H9 (cell line): ENCODE data around the gene RABGAP1L. TPM values are rescaled to one million over a fixed set of nuclear protein-coding genes. Genes with fewer than 3 reads are reported as not detected.

Experiments used
- DNase-seq: peaks from one replicate; pipeline ENCODE4 v3.0.0-alpha.2; 2017
- H2AFZ ChIP-seq: one replicate; pipeline ENCODE4 v1.6.1; 2013; ENCODE audit warnings: mild to moderate bottlenecking, low read length, control low read depth, moderate library complexity
- H2AK5ac ChIP-seq: 2 replicates; pipeline ENCODE4 v1.6.1; 2013; ENCODE audit warnings: low read length, control low read depth, mixed read lengths; ENCODE audit not compliant: insufficient read length
- H2BK120ac ChIP-seq: one replicate; pipeline ENCODE4 v1.6.1; 2013; ENCODE audit warnings: low read depth, mild to moderate bottlenecking, low read length, control low read depth, inconsistent platforms; ENCODE audit not compliant: poor library complexity, severe bottlenecking
- H2BK12ac ChIP-seq: 2 replicates; pipeline ENCODE4 v1.6.1; 2013; ENCODE audit warnings: low read length, control low read depth, mixed read lengths, low read depth; ENCODE audit not compliant: insufficient read length
- H2BK15ac ChIP-seq: 2 replicates; pipeline ENCODE4 v1.6.1; 2013; ENCODE audit warnings: low read depth, low read length, control low read depth
- H2BK20ac ChIP-seq: one replicate; pipeline ENCODE4 v1.6.1; 2013; ENCODE audit warnings: low read depth, mild to moderate bottlenecking, low read length, control low read depth, inconsistent platforms; ENCODE audit not compliant: poor library complexity, severe bottlenecking
- H2BK5ac ChIP-seq: 2 replicates; pipeline ENCODE4 v1.6.1; 2013; ENCODE audit warnings: low read length, control low read depth, mixed read lengths; ENCODE audit not compliant: insufficient read length
- H3K14ac ChIP-seq: 2 replicates; pipeline ENCODE4 v1.6.1; 2013; ENCODE audit warnings: low read length, control low read depth; ENCODE audit not compliant: insufficient read depth
- H3K18ac ChIP-seq: 2 replicates; pipeline ENCODE4 v1.6.1; 2013; ENCODE audit warnings: low read depth, mild to moderate bottlenecking, mixed read lengths, low read length, control low read depth; ENCODE audit not compliant: insufficient read length
- H3K23ac ChIP-seq: 2 replicates; pipeline ENCODE4 v1.6.1; 2013; ENCODE audit warnings: low read length, control low read depth, mixed read lengths, low read depth; ENCODE audit not compliant: insufficient read length
- H3K23me2 ChIP-seq: 2 replicates; pipeline ENCODE4 v1.6.1; 2013; ENCODE audit warnings: low read depth, mild to moderate bottlenecking, mixed read lengths, low read length, control low read depth; ENCODE audit not compliant: insufficient read length, poor library complexity, severe bottlenecking
- H3K27ac ChIP-seq: 2 replicates; pipeline ENCODE4 v1.5.1; 2013; ENCODE audit warnings: low read length, control low read depth, mixed read lengths, low read depth; ENCODE audit not compliant: insufficient read length
- H3K27me3 ChIP-seq: 2 replicates; pipeline ENCODE4 v1.6.1; 2013; ENCODE audit warnings: low read length, control low read depth, inconsistent platforms; ENCODE audit not compliant: insufficient read depth
- H3K4ac ChIP-seq: 2 replicates; pipeline ENCODE4 v1.6.1; 2013; ENCODE audit warnings: low read depth, mild to moderate bottlenecking, control low read depth, inconsistent platforms, low read length, moderate library complexity
- H3K4me1 ChIP-seq: 2 replicates; pipeline ENCODE4 v1.6.1; 2013; ENCODE audit warnings: low read length, control low read depth, inconsistent platforms; ENCODE audit not compliant: insufficient read depth
- H3K4me2 ChIP-seq: 2 replicates; pipeline ENCODE4 v1.6.1; 2013; ENCODE audit warnings: low read length, control low read depth, mixed read lengths; ENCODE audit not compliant: insufficient read length, insufficient read depth
- H3K56ac ChIP-seq: 2 replicates; pipeline ENCODE4 v1.6.1; 2013; ENCODE audit warnings: low read depth, mild to moderate bottlenecking, mixed read lengths, low read length, control low read depth; ENCODE audit not compliant: insufficient read length
- H3K79me1 ChIP-seq: 2 replicates; pipeline ENCODE4 v1.6.1; 2013; ENCODE audit warnings: low read depth, mild to moderate bottlenecking, moderate library complexity, low read length, control low read depth, inconsistent platforms; ENCODE audit not compliant: insufficient read depth, poor library complexity, severe bottlenecking
- H3K79me2 ChIP-seq: 2 replicates; pipeline ENCODE4 v1.6.1; 2013; ENCODE audit warnings: low read length, control low read depth, inconsistent platforms; ENCODE audit not compliant: insufficient read depth
- H3K9ac ChIP-seq: 2 replicates; pipeline ENCODE4 v1.6.1; 2013; ENCODE audit warnings: low read length, control low read depth, mixed read lengths; ENCODE audit not compliant: insufficient read length; ENCODE audit errors: extremely low read depth
- H3K9me3 ChIP-seq: one replicate; pipeline ENCODE4 v1.6.1; 2013; ENCODE audit warnings: low read depth, low read length, inconsistent platforms; ENCODE audit not compliant: control insufficient read depth
- H3T11ph ChIP-seq: one replicate; pipeline ENCODE4 v1.6.1; 2013; ENCODE audit warnings: mild to moderate bottlenecking, low read length, control low read depth, inconsistent platforms
- H4K20me1 ChIP-seq: one replicate; pipeline ENCODE4 v1.6.1; 2013; ENCODE audit not compliant: control insufficient read depth, insufficient read length, insufficient read depth
- H4K5ac ChIP-seq: 2 replicates; pipeline ENCODE4 v1.6.1; 2013; ENCODE audit warnings: low read depth, mild to moderate bottlenecking, mixed read lengths, low read length, control low read depth; ENCODE audit not compliant: insufficient read length
- H4K8ac ChIP-seq: replicated peaks from 2 replicates; pipeline ENCODE4 v1.6.1; 2013; ENCODE audit warnings: low read length, control low read depth, mixed read lengths, low read depth; ENCODE audit not compliant: insufficient read length
- H4K91ac ChIP-seq: 2 replicates; pipeline ENCODE4 v1.6.1; 2013; ENCODE audit warnings: low read depth, mild to moderate bottlenecking, moderate library complexity, mixed read lengths, low read length, control low read depth; ENCODE audit not compliant: insufficient read length
- H3K27ac Mint-ChIP-seq, 3 experiments: 2 replicates in 2 of 3; 3 replicates in 1 of 3; pipeline ENCODE4 v1.8.0; 2020 to 2021; ENCODE audit warnings: mixed read lengths in 3 of 3, mild to moderate bottlenecking in 1 of 3, moderate library complexity in 1 of 3
- H3K27me3 Mint-ChIP-seq: 2 replicates; pipeline ENCODE4 v1.8.0; 2021; ENCODE audit warnings: low read depth, mild to moderate bottlenecking, moderate library complexity, mixed read lengths
- H3K36me3 Mint-ChIP-seq, 3 experiments: 2 replicates in 2 of 3; 3 replicates in 1 of 3; pipeline ENCODE4 v1.8.0; 2020 to 2021; ENCODE audit warnings: low read depth in 3 of 3, mixed read lengths in 3 of 3; ENCODE audit not compliant: insufficient read depth in 1 of 3
- H3K4me1 Mint-ChIP-seq, 2 experiments: 2 replicates each; pipeline ENCODE4 v1.8.0; 2020; ENCODE audit warnings: mixed read lengths in 2 of 2
- H3K4me3 Mint-ChIP-seq, 2 experiments: 2 replicates in 1 of 2; 3 replicates in 1 of 2; pipeline ENCODE4 v1.8.0; 2020 to 2021; ENCODE audit warnings: mild to moderate bottlenecking in 2 of 2, mixed read lengths in 2 of 2, moderate library complexity in 1 of 2
- H3K9me3 Mint-ChIP-seq, 2 experiments: 2 replicates in 1 of 2; 3 replicates in 1 of 2; pipeline ENCODE4 v1.8.0; 2020; ENCODE audit warnings: mild to moderate bottlenecking in 2 of 2, mixed read lengths in 2 of 2, moderate library complexity in 1 of 2
- CTCF ChIP-seq: fragments of 200-600 bp; sonication (generic); conservative IDR thresholded peaks from 3 replicates; pipeline ENCODE4 v1.8.0; 2021; ENCODE audit warnings: antibody characterized with exemption, mild to moderate bottlenecking
- WGBS: extraction: QIAGEN DNeasy Blood & Tissue Kit; methylation state at CpG from one replicate; pipeline ENCODE4 v1.1.7; 2013; ENCODE audit warnings: missing lambda C conversion rate, low lambda C conversion rate, mixed read lengths; ENCODE audit not compliant: insufficient read length; ENCODE audit errors: extremely low coverage; 5-methylcytosine and 5-hydroxymethylcytosine counted together
- total RNA-seq: library from RNA; stranded (reverse); gene quantifications from 2 replicates; pipeline ENCODE4 v1.2.1, GENCODE V29; 2021

The RABGAP1L gene
- total RNA-seq, 1 experiment from 2014 or later = 147 TPM

- H3K9me3 ChIP-seq = no peaks in the 10 kb centered on the region
- Mint-ChIP-seq H3K27ac (no peak overlapping the region), H3K36me3 (no peaks in the 10 kb centered on the region), H3K27me3 (no peaks in the 10 kb centered on the region), H3K4me1 (peaks cover 0 to 2% of the 10 kb centered on the region in 2 experiments; a peak in 2 of 4 replicates), H3K9me3 (no peaks in the 10 kb centered on the region), H3K4me3 (no peak overlapping the region)
- H2AK5ac ChIP-seq = no peak overlapping the region
- H3K23me2 ChIP-seq = no peaks in the 10 kb centered on the region
- no peak overlapping the region for H3K27ac ChIP-seq
- no peak overlapping the region for H2BK15ac ChIP-seq
- no peak overlapping the region for H4K5ac ChIP-seq
- no CpG with 5 or more reads among the region's 2 CpGs for WGBS
- H3K56ac ChIP-seq = no peak overlapping the region
- H3K23ac ChIP-seq = no peak overlapping the region
- no peak for DNase-seq
- no peaks in the 10 kb centered on the region for H3K27me3 ChIP-seq
- H3K79me2 ChIP-seq = no peaks in the 10 kb centered on the region
- no peak overlapping the region for H4K8ac ChIP-seq
- no peak overlapping the region for H2BK5ac ChIP-seq
- H3K79me1 ChIP-seq = no peaks in the 10 kb centered on the region
- no peak overlapping the region for H3K4ac ChIP-seq
- no peak overlapping the region for H2AFZ ChIP-seq
- no peak overlapping the region for H3K9ac ChIP-seq
- H4K20me1 ChIP-seq = no peaks in the 10 kb centered on the region
- TF ChIP-seq CTCF = no peak
- no peak overlapping the region for H4K91ac ChIP-seq
- no peak overlapping the region for H2BK120ac ChIP-seq
- no peak overlapping the region for H2BK12ac ChIP-seq
- no peak overlapping the region for H3T11ph ChIP-seq
- no peaks in the 10 kb centered on the region for H3K4me1 ChIP-seq
- H2BK20ac ChIP-seq = no peak overlapping the region
- H3K14ac ChIP-seq = no peak overlapping the region
- no peak overlapping the region for H3K18ac ChIP-seq
- H3K4me2 ChIP-seq = no peak overlapping the region
Observed at GRCh38 chr1:174114106-174114505, 45.2 kb upstream of the RABGAP1L start.
